GM03348 (cell line): ENCODE data around the gene HMBS.
"Not testable (repeated sequence)": the region's sequence is repeated elsewhere in the genome, so short reads cannot be mapped to it uniquely, and the experiment has no call there.

Source experiments
- DNase-seq: peaks from one replicate; pipeline ENCODE4 v3.0.0; 2012; ENCODE audit warnings: low spot score

Gene HMBS

DNA sequence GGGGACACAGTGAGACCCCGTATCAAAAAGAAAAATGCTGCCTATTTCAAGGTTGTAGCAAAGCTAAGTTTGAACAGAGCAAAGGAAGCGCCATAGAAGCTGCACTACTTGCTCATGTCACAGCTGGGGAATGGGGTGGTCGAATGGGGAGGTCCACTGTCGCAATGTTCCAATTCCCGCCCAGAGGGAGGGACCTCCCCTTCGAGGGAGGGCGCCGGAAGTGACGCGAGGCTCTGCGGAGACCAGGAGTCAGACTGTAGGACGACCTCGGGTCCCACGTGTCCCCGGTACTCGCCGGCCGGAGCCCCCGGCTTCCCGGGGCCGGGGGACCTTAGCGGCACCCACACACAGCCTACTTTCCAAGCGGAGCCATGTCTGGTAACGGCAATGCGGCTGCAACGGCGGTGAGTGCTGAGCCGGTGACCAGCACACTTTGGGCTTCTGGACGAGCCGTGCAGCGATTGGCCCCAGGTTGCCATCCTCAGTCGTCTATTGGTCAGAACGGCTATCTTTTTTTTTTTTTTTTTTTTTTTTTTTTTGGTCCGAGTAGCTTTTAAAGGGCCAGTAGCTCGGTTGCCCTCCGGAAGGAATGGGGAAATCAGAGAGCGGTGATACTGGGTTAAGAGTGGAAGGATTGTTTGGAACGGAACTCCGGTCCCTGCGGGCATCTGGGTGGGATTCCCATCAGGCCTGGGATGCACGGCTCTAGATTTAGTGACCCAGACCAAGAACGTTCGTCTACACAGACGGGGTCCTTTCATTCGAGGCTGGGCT lies at the start of gene HMBS:
TSS of gene HMBS (plus strand) at position 219 of the 774 bp plus-strand sequence. CDS start at position 372, 153 bp downstream.
- peak; percentile 95 for DNase-seq

DNA sequence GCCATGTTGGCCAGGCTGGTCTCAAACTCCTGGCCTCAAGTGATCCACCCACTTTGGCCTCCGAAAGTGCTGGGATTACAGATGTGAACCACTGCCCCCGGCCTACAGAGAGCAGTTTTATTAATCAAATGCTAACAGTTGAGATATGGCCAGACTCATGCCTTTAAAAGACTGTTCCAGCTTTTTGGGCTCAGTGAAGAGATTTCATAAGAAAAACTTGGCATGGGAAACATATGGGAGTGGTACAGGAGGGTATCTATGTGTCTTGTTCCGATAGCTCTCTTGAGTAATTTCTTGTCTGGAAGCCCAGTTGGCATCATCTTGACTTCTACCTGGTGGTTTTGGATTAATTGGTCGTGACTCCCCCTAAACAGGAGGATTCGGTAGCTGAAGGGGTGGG lies 45.8 kb upstream of the HMBS start:
- DNase-seq, result no peak

DNA sequence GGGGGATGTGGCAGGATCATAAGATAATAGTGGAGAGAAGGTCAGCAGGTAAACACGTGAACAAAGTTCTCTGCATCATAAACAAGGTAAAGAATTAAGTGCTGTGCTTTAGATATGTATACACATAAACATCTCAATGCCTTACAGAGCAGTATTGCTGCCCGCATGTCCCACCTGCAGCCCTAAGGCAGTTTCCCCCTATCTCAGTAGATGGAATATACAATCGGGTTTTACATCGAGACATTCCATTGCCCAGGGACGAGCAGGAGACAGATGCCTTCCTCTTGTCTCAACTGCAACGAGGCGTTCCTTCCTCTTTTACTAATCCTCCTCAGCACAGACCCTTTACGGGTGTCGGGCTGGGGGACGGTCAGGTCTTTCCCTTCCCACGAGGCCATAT lies 45.2 kb upstream of the HMBS start:
- not testable (repeated sequence) for DNase-seq

DNA sequence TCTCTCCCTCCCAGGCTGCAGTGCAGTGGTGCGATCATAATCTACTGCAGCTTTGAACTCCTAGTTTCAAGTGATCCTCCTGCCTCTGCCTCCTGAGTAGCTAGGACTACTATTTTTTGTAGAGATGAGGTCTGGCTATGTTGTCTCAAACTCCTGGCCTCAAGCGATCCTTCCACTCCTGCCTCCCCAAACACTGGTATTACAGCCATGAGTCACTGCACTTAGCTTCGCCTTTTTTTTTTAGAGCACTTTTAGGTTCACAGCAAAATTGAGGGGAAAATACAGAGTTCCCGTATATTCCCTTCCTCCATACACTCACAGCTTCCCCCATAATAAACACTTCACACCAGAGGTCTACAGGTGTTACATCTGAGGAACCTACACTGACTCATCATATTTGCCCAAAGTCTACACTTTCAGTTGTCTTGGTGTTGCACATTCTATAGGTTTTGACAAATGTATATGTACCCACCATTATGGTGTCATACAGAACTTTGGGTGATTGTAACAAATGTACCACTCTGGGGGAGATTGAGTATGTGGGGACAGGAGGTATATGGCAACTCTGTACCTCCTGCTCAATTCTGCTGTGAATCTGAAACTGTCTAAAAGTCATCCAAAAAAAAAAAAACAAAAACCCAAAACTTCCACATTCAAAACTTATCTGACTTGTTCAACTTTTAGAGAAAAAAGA lies 42.7 kb upstream of the HMBS start:
- DNase-seq, result no peak

DNA sequence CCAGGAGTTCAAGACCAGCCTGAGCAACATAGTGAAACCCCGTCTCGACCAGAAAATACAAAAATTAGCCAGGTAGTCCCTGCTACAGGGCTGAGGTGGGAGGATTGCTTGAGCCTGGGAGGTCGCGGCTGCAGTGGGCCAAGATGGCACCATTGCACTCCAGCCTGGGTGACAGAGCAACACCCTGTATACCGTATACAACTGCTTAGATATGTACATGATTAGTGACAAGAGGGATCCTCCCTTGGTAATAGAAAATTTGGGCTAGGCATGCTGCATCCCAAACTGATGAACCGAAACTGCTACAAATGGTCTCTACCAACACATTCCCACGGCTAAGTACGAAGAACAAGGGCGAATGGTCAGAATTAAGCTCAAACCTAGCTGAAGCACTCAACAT lies 41.8 kb upstream of the HMBS start:
- no peak for DNase-seq

DNA sequence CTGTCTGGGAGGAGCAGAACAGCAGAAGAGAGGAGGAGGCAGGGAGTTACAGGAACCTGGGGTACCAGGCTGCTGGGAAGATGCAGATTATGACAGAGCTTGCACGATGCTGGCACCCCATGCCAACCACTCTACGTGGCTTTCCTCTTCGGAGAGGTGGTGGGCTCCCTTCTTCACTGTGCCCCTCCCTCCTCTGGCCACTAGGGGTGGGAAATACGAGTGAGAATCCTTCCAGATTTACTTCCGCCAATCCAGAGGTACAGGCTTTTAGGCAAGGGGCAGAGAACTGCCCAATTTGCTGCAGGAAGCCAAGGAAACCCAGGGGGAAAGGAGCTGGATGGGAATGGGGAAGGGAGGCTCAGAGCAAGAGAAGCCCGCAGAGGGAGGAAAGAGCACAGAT lies 40.0 kb upstream of the HMBS start:
- no peak for DNase-seq

DNA sequence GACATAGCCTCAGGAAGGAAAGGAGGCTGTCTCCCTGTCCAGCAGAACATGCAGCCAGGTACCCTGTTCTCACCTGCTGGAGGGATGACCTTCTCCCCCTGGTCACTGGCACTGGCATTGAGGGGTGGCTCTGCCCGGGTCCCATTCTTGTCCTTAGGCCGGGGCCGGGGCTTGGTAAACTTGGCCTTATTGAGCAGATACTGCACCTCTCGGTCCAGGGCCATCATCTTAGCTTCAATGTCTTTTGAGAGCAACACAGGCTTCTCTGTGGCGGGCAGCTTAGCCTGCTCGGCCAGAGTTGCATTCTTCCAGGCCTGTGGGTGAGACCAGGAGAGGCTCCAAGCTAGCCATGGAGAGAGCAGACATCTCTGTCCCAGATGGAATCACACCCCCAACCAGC lies 38.2 kb upstream of the HMBS start:
- DNase-seq, result no peak

DNA sequence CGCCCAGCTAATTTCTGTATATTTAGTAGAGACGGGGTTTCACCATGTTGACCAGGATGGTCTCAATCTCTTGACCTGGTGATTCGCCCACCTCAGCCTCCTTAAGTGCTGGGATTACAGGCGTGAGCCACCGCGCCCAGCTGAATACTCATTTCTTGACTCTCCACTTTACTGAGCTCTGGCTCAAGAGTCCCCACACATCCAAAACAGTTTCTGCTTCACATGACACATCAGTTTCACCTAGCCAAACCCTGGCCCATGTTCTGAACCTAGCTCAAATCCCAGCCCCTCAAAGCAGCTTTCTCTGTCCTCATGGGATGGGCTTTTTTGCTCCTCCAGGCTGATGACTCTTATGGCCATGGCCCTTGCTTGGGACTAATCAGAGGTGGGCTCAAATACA lies 37.5 kb upstream of the HMBS start:
- no peak for DNase-seq

DNA sequence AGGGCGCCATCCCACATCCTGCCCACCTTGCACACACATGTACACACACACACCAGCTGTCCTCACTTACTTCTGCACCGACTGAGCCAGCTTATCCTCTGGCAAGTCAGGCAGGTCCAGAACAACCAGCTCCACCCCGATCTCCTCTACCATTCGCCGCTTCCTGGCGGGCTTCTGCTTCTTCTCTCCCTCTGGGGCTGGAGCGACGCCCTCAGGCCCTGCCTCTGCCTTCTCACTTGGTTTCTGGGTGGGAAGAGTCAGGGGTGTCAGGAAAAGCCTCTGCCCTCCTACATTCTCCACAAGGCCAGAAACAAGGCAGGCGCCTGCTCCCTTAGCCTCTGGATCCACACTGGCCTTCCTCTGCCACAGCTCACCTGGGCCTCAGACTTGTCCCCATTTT lies 36.0 kb upstream of the HMBS start:
- DNase-seq, result no peak

DNA sequence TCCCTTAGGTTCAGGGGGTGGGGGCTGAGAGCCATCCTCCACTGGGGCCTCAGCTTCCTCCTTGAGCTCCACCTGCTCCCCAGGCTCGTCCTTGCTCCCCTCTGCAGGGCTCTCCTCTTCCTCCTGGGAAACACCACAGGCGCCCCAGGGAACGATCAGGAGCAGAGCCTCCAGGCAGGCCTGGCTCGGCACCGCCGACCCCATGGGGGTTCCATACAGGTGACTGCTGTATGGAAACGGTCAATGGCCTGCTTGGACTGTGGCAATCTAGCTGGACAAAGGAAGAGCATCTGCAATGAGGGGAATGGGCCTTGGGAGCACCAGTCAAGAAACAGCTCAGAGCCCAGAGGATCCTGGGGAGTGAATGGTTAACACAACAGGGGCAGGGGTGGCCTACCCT lies 35.6 kb upstream of the HMBS start:
- DNase-seq, result no peak

DNA sequence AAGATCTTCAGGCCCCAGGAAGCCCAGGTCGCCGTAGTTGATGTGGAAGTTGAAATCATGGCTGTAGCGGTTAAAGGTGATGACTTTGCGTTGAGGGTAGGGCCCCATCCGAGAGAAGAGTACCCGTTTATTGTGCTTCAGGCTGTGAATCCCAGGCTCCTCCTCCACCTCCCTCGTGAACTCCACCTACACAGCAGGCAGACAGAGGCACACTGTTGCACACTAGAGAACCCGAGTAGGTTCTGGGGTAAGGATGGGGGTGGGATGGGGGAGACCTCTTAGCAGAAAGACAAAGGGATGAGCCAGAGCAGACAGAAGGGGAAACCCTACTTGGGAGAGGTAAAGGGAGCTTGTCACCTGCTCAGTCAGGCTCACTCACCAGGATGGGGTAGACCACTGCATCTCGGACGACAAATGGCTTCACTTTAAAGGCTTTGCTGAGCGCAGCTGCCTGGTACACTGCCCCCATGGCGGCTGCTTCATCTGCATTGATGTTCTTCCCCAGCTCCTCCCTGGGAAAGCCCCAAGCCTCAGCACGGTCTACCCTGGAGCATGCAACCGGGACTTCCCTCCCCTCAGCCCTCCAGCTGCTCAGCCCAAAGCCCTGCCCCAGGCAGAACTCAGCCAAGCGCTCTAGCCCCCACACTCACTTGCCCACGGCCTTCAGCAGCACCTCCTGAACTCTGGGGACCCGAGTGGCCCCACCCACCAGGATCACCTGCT lies 33.1 kb upstream of the HMBS start:
- no peak for DNase-seq

DNA sequence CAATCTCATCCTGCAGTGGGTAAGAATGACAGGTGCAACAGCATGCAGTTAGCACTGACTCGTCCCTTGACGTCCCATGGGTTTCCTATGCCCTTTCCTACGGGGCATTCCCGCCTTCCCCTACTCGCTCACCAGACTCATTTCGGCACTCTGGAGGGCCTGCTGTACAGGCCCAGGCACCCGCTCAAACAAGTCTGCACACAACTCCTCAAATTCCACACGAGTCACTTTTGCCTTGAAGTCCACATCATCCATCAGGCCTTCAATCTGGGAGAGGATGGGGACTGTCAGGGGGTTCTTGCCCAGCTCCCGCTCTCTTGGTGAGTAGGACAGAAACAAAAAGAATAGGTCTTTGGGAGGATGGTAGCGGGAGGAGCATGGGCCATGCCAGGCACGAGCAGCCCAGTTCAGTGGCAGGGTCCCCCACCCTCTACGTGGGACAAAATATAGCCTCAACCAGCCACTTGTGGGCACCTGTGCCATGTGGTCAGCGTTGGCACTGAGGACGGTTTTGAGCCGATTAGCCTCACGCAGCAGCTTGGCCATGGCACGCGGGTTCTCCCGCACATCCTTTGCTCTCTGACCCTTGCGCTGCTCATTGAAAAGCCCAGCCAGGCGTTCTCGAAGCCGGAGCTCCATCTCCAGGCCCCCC lies 32.4 kb upstream of the HMBS start:
- DNase-seq, result no peak

DNA sequence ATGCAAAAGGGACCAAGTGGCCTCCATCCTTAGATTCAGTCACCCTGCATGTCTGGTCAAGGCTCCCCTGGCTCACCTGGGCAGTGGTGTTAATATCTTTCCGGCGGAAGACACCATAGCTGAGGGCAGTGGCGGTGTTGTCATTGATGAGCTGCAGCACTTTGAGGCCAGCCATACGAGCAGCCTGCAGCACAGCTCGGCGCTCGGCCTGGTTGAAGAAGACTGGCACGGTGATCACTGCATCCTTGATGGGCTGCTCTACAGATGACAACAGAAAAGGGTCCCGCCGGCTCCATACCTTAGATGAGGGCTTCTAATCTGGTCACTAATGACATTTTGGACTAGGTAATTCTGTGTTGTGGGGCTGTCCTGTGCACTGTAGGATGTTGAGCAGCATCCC lies 30.3 kb upstream of the HMBS start:
- no peak for DNase-seq

DNA sequence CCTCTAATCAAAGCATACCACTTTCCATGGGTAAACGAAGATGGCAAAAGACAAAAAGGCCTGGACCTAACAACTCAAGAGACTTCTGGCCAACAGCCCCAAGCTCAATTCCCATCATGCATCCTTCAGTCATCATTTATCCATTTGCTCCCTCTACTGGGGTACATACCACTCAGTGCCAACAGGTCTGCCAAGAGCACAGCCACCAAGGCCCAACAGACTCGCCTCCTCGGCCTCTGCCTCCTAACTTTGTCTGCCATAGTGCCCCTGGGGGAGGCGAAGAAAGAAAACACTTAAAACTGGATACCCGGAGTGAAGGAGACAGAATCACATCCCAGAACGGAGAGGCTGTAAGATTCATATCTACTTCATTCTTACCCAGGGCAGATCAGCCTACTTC lies 28.8 kb upstream of the HMBS start:
- peak; percentile 39 for DNase-seq

DNA sequence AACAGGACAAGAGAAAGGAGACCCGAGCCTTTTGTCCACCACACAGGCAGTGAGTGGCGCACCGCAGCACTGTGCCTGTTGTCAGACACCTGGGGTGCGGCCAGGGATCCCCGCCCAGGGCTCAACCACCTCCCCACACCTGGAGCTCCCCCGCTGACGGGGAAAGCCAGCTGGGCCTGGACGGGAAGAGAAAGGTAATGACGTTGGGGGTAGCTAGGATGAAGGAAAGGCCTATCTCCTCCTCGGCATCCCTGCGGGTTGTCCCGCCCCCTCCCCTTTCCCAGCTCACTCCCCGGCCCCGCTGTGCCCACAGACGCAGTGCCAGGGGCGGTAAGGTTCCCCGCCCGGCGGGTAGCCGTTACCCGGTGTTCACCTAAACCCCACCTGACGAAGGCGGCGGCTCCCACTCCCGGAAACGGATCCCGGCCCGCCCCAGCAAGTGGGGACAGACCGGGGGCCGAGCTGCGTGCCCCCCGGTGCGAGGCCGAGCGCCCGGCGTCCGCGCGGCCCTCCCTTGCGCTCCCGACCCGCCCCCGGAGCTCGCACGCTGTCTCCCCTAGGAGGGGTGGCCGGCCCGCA lies 28.2 kb upstream of the HMBS start:
- peak; percentile 42 for DNase-seq

DNA sequence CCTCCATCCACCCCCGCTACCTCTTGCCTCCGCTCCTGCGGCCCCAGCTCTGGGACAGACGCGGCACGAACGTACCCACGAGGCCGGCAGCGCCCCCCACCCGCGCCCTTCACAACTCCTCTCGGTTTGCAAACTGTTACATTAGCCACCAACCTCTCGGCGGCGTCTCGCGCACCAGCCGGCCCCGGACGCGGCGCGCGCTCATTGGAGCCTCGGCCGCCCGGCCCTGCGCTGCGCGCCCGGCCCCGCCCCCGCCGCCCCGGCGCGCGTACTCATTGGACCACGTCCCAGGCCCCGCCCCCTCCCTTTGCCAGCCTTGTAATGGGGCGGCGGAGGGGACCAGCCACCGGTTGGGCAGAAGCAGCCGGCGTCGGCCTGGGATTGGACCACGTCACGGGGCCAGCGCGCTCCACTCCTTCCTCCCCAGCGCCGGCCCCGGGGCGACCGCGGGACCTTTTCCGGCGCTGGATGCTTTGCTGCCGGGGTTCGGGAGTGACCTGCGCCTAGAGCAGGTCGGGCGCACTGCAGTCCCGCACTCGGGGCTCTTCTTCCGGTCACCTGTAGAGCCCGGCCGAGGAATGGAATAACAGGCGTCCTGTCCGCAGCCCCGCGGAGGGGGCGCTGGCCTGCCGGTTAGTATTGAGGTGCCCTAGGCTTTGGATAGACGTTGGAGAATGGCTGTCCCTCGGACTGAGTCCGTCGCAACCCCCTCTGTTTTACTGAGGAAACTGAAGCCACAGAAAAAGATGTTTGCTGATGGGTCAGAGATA lies 27.5 kb upstream of the HMBS start, which contains the start of gene HYOU1:
TSS of gene HYOU1 (minus strand) at position 206 of the 770 bp plus-strand sequence. CDS start 1,045 bp downstream, outside the sequence.
- DNase-seq, result peak; percentile 98

DNA sequence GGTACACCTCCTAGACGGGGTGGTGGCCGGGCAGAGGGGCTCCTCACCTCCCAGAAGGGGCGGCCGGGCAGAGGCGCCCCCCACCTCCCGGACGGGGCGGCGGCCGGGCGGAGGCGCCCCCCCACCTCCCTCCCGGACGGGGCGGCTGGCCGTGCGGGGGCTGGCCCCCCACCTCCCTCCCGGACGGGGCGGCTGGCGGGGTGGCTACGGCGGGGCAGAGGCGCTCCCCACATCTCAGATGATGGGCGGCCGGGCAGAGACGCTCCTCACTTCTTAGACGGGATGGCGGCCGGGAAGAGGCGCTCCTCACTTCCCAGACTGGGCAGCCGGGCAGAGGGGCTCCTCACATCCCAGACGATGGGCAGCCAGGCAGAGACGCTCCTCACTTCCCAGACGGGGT lies 25.6 kb upstream of the HMBS start:
- DNase-seq, result not testable (repeated sequence)

DNA sequence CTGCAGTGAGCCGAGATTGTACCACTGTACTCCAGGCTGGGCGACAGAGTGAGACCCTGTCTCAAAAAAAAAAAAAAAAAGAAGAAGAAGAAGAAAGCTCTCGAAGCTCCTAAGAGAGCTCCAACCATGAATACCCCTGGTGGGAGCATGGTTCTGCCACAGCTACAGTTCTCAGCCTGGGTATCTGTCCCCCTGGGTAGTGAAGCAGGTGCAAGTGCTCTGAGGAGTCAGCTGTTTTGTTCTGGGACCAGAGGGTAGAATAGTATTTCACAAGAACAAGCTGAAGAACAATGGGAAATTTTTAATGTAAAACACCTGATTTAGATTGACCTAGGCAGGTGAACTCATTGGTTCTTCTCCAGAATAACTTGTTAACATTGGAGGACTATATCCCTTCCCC lies 23.4 kb upstream of the HMBS start:
- no peak for DNase-seq

DNA sequence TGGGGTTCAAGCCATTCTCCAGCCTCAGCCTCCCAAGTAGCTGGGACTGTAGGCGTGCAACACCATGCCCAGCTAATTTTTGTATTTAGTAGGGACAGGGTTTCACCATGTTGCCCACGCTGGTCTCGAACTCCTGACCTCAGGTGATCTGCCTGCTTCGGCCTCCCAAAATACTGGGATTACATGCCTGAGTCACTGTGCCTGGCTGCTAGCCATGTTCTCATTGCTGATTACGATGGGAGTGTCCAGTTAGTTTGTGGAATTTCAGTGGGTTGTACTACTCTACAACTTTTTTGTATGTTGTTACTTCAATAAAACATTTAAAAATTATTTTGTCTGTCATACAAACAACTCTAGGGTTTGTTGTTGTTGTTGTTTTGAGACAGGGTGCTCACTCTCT lies 21.9 kb upstream of the HMBS start:
- peak; percentile 35 for DNase-seq

DNA sequence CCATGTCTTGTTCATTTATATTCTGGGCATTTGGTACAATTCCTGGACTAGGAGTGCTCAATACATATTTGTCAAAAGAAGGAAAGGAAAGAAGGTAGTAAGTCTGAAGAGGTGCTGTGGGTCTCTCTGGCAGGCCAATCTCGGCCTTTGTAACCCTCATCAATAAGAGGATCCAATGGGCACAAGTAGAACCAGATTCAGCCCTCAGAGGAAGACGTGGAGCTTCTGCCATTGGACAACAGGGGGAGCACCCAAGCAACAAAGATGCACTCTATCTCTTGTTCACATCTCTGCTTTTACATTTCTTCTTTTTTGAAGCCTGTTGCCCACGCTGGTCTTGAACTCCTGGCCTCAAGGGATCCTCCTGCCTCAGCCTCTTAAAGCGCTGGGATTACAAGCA lies 19.3 kb upstream of the HMBS start:
- DNase-seq, result peak; percentile 34
